GM18858 (cell line): ENCODE results near the gene UGGT2.
A peak's percentile ranks its signal among the peaks of the same experiment; 100 is the strongest.

Experiments
- ATAC-seq: cut with Tn5 transposase; IDR thresholded peaks from one replicate; pipeline ENCODE4 v1.9.1; 2021; ENCODE audit not compliant: unreplicated experiment

The UGGT2 gene, protein sequence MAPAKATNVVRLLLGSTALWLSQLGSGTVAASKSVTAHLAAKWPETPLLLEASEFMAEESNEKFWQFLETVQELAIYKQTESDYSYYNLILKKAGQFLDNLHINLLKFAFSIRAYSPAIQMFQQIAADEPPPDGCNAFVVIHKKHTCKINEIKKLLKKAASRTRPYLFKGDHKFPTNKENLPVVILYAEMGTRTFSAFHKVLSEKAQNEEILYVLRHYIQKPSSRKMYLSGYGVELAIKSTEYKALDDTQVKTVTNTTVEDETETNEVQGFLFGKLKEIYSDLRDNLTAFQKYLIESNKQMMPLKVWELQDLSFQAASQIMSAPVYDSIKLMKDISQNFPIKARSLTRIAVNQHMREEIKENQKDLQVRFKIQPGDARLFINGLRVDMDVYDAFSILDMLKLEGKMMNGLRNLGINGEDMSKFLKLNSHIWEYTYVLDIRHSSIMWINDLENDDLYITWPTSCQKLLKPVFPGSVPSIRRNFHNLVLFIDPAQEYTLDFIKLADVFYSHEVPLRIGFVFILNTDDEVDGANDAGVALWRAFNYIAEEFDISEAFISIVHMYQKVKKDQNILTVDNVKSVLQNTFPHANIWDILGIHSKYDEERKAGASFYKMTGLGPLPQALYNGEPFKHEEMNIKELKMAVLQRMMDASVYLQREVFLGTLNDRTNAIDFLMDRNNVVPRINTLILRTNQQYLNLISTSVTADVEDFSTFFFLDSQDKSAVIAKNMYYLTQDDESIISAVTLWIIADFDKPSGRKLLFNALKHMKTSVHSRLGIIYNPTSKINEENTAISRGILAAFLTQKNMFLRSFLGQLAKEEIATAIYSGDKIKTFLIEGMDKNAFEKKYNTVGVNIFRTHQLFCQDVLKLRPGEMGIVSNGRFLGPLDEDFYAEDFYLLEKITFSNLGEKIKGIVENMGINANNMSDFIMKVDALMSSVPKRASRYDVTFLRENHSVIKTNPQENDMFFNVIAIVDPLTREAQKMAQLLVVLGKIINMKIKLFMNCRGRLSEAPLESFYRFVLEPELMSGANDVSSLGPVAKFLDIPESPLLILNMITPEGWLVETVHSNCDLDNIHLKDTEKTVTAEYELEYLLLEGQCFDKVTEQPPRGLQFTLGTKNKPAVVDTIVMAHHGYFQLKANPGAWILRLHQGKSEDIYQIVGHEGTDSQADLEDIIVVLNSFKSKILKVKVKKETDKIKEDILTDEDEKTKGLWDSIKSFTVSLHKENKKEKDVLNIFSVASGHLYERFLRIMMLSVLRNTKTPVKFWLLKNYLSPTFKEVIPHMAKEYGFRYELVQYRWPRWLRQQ (N-terminal part only)

DNA sequence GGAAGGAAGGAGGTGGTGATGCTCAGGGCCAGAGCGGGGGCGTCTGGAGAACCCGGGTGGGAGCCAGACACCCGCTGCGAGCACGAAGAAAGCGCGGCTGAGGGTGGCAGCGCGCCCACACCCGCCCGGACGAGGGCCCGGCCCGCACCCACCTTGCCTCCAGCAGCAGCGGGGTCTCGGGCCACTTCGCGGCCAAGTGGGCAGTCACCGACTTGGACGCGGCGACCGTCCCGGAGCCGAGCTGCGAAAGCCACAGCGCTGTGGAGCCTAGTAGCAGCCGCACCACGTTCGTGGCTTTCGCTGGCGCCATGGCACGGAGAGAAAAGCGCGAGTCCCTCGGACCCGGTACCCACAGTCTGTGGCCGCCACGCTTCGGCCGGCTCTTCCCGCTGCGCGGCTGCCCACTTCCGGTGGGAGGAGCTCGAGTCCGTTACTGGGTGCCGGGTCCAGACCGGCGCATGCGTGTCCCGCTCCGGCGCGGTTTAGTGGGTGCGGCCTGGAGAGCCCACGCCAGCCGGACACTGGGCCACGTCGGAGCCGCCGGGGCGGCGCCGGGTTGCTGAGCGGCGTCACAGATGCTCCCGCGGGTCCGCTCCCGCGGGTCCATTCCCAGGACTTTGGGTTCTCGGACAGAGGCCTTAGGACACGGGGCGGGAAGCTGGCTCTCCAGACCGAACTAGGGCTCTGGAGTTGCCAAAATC, at the start of gene UGGT2:
Gene UGGT2 (minus strand): TSS at position 399 of the 701 bp plus-strand sequence. CDS start 89 bp downstream, at position 310.
- ATAC-seq = peak; percentile 94

DNA sequence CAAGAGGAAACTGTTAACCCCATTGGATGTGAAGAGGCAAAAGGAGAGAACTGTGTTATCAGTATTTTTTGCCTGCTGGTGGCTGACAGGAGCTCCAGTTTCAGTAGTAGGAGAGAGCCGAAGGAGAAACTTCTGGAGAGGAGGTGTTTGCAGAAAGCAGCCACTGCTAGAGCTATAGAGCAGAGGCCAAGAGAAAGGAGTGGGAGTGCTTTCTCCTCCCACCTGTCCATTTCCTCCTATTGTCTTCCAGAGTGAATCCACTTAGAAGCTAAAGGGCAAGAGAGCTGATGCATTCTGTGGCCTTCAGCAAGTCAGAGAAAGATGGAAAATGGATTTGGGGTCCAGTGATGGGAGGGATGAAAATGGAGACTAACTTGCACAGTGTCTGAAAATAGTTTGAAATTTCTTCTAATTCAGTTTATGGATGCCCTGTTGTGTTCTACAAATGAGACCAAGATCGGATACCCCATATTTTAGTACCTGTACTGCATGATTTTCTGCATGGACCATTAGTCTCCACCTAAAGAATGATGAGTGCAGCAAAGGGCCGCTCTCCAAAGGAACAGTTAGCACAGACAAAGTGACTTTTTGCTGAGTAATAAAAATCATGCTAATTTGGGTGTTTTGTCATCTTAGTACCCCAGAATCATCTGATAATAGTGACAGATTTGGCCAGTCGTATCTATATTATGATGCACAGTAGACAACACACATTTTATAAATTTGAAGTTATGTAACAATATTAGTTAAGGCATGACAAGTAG, 47.4 kb upstream of the UGGT2 start:
- ATAC-seq = no peak

DNA sequence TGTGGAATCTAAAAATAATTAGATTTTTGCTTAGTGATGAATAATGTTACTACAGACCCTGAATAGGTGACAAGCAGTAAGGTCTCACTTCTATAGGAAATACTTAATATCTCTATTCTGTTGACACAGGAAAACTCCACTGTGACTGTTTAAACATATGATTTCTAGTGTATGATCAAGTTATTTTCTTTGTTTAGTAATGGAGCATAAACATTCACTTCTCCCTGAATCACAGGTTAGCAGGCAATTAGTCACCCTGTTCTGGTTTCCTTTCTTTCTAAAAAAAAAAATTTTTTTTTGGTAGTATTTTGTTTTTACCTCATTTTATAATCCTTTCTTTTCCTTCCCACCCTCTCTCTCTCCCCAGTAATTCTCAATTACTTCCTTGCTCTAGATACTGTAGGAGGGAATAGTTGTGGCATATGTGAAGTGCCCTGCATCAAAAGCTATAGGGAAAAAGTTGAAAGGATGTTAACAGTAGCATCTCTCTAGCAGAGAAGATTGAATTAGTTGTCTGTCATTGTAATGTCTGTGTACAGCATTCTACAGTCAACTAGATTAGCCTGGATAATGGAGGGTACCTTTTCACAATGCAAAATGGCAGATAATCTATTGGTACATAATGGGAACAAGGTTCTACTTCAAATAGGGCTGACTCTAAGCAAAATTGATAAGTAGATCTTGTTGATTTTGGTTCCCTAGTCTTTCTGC, 40.2 kb upstream of the UGGT2 start:
- no peak for ATAC-seq

DNA sequence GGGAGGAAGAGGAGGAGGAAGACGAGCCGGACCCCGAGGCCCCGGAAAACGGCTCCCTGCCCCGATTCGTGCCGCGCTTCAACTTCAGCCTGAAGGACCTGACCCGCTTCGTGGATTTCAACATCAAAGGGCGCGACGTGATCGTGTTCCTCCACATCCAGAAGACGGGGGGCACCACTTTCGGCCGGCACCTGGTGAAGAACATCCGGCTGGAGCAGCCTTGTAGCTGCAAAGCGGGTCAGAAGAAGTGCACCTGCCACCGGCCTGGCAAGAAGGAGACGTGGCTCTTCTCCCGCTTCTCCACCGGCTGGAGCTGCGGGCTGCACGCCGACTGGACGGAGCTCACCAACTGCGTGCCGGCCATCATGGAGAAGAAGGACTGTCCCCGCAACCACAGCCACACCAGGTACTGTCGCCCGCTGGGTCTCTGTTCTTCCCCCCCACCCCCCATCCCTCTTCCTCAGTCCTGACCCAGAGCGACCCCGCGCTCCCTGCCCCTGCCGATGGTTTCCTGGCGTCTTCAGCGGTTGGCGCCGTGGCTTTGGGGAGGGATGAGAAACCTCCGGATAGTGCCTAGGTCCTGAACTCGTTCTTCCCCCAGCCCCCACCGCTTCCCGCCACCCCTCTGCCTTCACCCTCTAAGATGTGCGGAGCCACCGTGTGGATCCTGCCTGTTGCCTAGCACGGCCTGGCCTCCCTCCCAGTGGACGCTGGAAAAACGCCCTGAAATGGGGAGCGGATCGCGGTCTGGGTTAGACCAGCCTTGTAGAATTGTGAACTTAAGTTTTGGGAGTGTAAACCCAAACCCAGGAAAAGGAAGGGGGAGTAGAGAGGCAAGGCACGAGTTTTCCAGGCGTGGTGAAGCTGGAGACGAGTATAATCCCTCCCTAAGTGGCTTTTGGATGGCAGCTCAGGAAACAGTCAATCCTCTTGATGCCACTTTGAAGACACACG, 38.2 kb upstream of the UGGT2 start:
- ATAC-seq = no peak

DNA sequence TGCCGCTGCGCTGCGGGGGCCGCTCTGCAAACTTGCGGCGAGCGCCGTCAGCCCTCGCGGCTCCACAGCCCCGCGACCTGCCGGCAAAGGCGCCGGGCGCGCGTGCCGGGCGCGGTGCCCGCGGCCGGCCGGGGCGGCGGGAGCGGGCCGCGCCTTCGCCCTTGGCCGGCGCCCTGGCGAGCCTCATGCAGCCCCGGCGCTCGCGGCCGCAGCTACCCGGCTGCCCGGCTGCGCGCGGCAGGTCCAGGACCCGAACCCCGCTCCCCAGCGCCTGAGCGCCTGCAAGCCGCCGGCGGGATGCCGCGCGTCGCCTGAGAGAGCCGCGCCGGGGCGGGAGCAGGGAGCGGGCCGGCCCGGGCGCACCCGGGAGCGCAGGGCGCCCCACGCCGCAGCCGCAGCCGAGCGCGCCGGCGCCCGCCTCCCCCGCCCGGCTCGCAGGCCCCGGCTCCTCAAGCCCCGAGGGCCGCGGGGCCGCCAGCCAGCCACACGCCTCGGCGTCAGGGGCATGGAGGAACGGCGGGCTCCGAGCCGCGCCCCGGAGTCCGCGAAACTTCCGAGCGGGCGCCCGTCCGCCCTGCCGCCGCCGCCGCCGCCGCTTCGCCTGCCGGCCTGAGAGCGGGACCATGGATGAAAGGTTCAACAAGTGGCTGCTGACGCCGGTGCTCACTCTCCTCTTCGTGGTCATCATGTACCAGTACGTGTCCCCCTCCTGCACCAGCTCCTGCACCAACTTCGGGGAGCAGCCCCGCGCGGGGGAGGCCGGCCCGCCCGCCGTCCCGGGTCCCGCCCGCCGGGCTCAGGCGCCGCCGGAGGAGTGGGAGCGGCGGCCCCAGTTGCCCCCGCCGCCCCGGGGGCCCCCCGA, 37.3 kb upstream of the UGGT2 start:
- peak; percentile 40 for ATAC-seq

DNA sequence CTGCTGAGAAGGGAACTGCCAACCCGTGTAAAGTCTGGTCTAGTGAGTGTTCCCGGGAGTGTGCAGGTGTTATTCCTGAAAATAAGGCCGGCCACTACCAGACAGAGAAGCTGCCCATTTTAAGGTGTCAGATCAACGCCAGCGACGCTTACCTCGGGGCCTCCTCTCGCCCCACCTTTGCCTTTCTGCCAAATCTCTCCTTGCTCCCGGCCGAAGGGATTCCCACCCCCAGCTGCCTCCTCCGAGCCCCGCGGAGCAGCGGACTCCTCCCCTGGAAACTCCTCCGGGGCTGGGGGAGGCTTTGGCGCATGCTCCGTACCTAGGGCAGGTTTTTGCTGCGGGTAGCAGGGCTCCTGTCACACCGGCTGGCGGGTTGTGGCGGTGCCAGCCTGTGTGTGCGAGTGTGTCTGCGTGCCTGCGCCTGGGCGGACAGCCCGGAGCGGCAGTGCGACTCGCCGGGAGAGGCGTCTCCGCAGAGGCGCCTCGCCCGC, 36.6 kb upstream of the UGGT2 start, which contains the start of gene HS6ST3:
Gene HS6ST3 (plus strand): TSS at position 359 of the 491 bp plus-strand sequence.
- peak; percentile 32 for ATAC-seq

DNA sequence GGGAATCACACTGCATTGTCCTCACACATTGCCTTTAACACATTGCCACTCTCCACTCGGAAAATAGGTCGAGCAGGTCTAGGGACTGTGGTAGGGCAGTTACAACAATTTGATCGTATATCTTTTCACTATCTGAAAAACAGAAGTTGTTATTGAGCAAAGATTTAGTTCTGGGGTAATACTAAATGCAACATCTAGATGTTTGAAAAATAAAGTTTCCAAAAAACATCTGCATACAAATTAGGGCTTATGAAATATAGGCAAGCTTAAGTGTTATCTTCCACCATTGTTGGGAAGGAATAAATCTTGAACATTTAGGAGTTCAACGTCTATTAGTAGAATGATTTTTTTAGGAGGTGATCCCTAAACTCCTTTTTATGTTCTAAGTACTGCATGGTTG, 35.9 kb upstream of the UGGT2 start:
- ATAC-seq = no peak

DNA sequence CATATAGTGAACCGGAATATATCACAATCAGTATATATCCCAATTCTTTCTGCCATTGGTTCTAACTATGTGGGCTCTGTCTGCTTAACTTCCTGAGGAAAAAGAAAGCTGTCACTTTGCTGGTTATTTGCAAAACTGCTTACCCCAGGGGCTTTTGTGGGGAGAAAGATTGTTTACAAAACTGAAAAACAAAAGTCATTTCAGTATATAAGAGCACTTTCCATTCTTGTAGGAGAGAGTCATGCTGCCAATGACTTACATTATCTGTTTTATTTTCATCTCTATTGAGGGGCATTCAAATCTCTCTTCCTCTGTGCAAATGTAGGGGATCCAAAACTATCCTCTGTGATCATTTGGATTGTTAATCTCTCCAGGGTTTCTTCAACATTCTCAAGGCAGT, 33.5 kb upstream of the UGGT2 start:
- no peak for ATAC-seq

DNA sequence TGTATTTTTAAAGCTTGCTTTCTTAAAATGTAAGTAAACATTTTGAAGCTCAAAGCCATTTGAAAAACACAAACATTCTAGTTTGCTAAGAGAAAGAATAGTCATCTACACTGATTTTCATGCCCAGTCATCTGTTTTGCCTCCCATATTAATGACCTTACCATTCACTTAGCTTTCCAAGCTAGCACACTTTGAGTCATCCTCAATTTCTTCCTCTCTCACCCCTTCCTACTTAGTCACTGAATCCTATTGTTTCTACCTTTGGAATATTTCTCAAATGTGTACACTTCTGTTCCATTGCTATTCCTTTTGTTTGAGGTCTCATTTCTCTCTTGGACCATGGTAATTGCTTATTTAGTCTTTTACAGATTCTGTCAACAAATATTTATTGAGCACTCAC, 29.4 kb upstream of the UGGT2 start:
- ATAC-seq = no peak

DNA sequence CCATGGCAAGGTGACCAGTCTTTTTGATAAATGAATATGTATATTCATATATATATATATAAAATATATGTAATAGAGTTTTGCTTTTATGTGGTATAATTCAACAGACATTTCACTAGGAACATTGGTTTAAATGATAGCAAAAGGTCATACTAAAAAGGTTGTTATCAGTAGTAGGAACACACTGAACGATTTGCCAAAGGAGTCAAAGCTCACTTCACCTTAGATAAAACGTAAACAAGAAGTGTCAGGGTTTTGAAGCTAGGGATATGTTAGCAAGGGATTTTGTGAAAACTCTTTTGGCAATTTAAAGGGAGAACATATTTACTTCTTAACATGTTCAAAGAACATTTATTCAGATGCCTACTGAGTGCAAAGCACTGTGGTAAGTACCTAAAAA, 28.7 kb upstream of the UGGT2 start:
- ATAC-seq = no peak

DNA sequence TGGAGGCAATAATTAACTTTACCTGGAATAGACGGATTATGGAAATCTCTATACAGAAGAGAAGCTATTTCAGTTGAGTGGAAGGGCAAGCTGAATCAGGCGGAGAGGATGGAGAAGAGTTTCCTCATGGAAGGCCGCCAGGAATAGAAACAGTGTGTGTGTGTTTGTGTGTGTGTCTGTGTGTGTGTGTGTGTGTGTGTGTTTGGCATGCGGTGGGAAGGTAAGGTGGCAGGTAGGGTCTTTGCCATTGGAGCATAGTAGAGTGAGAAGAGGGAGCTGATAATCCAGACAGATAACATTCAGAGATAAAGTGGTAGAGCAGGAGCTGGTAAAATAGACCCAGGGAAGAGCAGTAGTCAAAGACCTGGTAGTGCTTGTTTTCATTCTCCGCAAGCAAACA, 27.5 kb upstream of the UGGT2 start:
- ATAC-seq = no peak

DNA sequence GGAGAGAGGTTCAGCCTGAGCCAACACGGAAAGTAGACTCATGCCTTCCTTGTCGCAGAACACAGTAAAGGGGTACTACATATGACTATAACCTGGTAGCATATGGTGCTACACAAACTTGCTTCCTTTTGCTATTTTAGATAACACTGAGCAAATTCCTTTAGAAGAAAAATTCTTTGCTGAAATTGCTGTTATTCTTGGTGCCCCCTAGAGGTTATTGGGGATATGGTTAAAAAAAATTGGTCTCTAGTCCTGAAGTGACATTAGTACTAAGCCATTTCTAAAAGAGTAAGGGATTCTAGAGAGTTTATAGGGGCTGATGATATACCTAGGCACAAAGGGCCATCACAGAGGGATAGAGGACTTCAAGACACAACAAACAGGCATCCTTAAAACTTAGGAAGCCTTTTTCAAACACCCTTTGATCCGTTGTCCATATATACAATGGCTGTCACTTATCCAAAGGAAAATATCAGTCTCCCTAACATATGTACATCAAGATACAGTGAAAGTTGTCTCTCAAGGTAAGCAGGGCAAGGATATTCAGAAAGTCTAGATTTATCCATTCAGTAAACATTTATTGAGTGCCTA, 22.8 kb upstream of the UGGT2 start:
- ATAC-seq = peak; percentile 64

DNA sequence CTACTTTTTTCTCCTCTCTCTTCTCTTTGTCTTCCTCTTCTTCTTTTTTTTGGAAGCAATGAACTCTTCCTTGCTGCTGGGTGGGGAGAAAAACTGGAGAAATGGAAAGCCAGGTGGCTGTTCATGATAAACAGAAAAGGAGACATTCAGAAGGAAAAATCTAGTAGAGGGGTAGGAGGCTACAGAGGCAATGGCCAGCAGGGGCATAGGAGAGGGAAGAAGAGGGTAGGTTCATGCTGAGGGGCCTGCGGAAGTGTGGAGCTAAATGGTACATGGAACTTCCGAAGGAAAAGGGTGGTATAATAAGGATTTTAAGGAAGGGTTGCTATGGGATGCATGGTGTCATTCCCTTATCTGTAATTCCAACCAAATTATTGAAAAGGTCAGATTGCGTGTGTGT, 19.2 kb upstream of the UGGT2 start:
- ATAC-seq = no peak

DNA sequence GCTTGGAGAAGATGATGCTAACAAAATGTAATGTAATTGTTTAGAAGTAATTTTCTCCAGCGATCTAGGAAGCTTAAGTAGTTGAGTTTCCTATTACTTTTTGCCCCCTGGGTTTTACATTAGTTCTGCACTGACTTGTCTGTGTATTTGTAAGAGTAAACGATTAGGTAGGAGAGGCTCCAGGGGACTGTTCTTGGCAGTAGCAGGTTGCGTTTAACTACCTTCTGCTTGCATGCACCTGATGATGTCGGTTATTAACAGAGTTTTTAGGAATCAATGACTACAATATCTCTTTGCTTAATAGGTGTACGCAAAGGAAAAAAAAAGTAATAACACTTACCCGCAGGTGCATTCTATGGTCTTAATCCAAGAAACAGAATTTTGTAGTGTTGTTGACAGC, 18.3 kb upstream of the UGGT2 start:
- ATAC-seq = no peak

DNA sequence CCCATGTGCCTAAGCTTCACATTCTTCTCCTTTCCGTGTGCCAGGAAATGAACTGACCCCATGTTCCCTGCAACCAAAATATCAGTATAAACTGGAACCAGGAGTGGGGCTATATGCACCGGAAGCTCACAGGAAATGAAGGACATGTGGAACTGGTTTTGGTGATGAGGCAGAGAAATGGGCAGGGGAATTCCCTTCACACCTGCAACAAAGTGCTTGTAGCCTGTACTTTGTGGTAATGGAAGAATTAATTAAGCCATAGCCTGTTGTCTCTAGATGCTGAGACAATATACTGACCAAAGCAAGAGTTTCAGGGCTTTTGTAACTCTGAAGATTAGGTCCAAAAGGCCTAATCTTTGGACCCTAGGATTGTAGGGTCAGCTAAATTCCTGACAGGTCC, 15.5 kb upstream of the UGGT2 start:
- ATAC-seq = no peak

DNA sequence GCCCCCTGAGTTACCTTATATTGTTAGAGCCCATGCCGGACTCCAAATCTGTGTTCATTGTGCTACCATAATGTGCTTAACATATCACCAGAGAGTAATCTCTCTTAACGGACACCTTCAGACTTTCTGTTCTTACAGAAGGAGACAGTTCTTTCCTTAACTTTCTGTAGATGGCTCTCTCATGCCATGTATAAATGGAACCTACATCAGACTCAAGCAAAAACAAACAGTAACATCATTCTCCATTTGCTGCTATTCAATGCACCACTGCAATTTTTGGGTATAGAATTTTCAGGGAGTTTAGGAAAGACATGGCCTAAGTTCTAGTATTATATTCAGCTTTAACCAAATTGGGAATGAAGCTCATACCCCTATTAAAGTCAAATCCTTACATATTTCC, 12.6 kb upstream of the UGGT2 start:
- no peak for ATAC-seq

DNA sequence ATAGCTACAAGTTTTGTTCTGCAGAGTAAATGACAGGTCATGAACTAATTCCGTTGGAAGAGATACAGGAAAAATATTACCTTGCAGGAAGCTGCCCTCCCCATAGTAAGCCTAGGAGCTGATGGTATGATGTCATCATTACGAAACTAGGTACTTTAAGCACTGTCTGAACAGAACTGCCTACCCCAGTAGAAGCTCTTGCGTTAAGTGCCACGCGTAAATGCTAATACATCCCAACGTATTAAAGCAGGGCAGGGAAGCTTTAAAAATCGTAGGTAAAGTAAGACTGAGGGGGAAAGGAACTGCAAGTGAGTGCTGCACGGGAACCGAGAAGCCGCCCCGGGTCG, 572 bp downstream of the UGGT2 start:
- ATAC-seq = peak; percentile 50
